Endodermal cell (in vitro differentiated cells): ENCODE data around the gene GPRC6A. TPM values are rescaled to one million over a fixed set of nuclear protein-coding genes. Genes with fewer than 3 reads are reported as not detected.

ENCODE experiments used
- DNase-seq: peaks from one replicate; pipeline ENCODE4 v3.0.0-alpha.2; 2017
- H3K27ac ChIP-seq: 2 replicates; pipeline ENCODE4 v1.5.1; 2013; ENCODE audit warnings: mild to moderate bottlenecking, low read depth, low read length, moderate library complexity
- H3K27me3 ChIP-seq: 2 replicates; pipeline ENCODE4 v1.6.1; 2013; ENCODE audit warnings: mild to moderate bottlenecking, low read length, moderate library complexity; ENCODE audit not compliant: insufficient read depth, control insufficient read depth, poor library complexity, severe bottlenecking
- H3K36me3 ChIP-seq: 2 replicates; pipeline ENCODE4 v1.7.0; 2013; ENCODE audit warnings: mild to moderate bottlenecking, low read length, moderate library complexity; ENCODE audit not compliant: control insufficient read depth, insufficient read depth
- H3K4me1 ChIP-seq: one replicate; pipeline ENCODE4 v1.7.0; 2013; ENCODE audit warnings: low read length; ENCODE audit not compliant: control insufficient read depth, insufficient read depth
- H3K4me3 ChIP-seq: 2 replicates; pipeline ENCODE4 v1.5.1; 2013; ENCODE audit warnings: mild to moderate bottlenecking, low read length, moderate library complexity
- H3K9ac ChIP-seq: 2 replicates; pipeline ENCODE4 v1.6.1; 2013; ENCODE audit warnings: mild to moderate bottlenecking, low read length, moderate library complexity; ENCODE audit not compliant: poor library complexity, severe bottlenecking; ENCODE audit errors: extremely low read depth
- H3K9me3 ChIP-seq: 2 replicates; pipeline ENCODE4 v1.6.1; 2013; ENCODE audit warnings: mild to moderate bottlenecking, low read length, moderate library complexity; ENCODE audit not compliant: control insufficient read depth
- H3K27ac Mint-ChIP-seq: 2 replicates; pipeline ENCODE4 v1.8.0; 2020; ENCODE audit warnings: mixed read lengths
- H3K27me3 Mint-ChIP-seq: 2 replicates; pipeline ENCODE4 v1.8.0; 2021; ENCODE audit warnings: mild to moderate bottlenecking, mixed read lengths; ENCODE audit not compliant: insufficient read depth
- H3K36me3 Mint-ChIP-seq: 2 replicates; pipeline ENCODE4 v1.8.0; 2020; ENCODE audit warnings: low read depth, mixed read lengths
- H3K4me1 Mint-ChIP-seq: 2 replicates; pipeline ENCODE4 v1.8.0; 2020; ENCODE audit warnings: mixed read lengths
- H3K4me3 Mint-ChIP-seq: 2 replicates; pipeline ENCODE4 v1.8.0; 2020; ENCODE audit warnings: mild to moderate bottlenecking, moderate library complexity, mixed read lengths
- H3K9me3 Mint-ChIP-seq: 2 replicates; pipeline ENCODE4 v1.8.0; 2020; ENCODE audit warnings: mild to moderate bottlenecking, mixed read lengths
- WGBS, 2 experiments: methylation state at CpG; one replicate each; pipeline versions ENCODE4 v1.1.5 to v1.1.7; 2013; ENCODE audit warnings: missing lambda C conversion rate in 2 of 2, mixed read lengths in 1 of 2; ENCODE audit not compliant: insufficient coverage in 1 of 2, insufficient read length in 1 of 2; 5-methylcytosine and 5-hydroxymethylcytosine counted together
- total RNA-seq, 2 donors: library from RNA; stranded (reverse); fragmentation: NEBNext Ultra II Directional in 1 of 2; extraction: Animal tissue kit (Norgen Biotek cat#: 25700) in 1 of 2; gene quantifications; 2 replicates in 1 of 2; 3 replicates in 1 of 2; pipeline ENCODE4 v1.2.1, GENCODE V29; 2021
- TF ChIP-seq, protein P1 (sequence below): fragments of 200-600 bp; sonication (generic); conservative IDR thresholded peaks from 2 replicates; pipeline ENCODE4 v1.5.0; 2021; ENCODE audit warnings: antibody characterized with exemption, mild to moderate bottlenecking

GPRC6A gene
- total RNA-seq, 2 donors from 2014 or later, result not detected

DNA sequence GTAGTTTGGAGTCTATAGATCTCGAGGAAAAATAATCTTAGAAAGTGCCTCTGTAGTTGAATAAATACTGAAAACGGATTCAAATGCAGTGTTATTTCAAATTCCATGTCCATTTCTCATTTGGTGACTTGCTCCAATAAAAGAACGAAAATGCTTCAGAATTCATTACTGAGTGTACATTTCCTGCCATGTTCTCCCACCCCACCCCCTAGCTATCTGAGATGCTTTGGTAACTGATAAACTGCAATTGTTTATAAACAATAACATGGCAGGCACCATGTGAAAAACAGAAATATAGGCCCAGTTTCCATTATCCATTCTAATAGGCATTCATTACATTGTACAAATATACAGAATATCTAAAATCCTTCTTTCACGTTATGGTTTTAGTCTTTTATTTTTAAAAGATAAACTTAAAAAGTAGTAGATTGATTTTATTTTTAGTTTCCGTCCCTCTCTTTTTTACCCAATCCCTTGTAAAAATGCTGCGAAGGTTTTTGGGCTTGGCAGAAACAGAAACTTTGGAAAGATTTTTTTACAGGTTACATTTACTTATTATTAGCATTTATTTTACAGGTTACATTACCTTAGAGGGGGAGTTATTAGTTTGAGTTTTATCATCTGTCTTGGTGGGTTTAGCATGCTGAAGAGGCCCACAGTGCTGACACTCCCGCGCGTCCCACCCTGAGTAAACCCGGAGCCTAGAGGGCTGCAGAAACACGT is 64.8 kb downstream of the GPRC6A start:
- peaks cover 8% of the 10 kb centered on the region for H3K4me1 Mint-ChIP-seq
- H3K27me3 Mint-ChIP-seq, result peaks cover 37% of the 10 kb centered on the region
- H3K4me1 ChIP-seq, result no peaks in the 10 kb centered on the region
- no peaks in the 10 kb centered on the region for H3K36me3 Mint-ChIP-seq
- no peaks in the 10 kb centered on the region for H3K9me3 ChIP-seq
- no peak for DNase-seq
- no peaks in the 10 kb centered on the region for H3K9me3 Mint-ChIP-seq
- H3K27ac Mint-ChIP-seq, result no peak overlapping the region
- H3K36me3 ChIP-seq, result no peaks in the 10 kb centered on the region
- peaks cover 44% of the 10 kb centered on the region for H3K27me3 ChIP-seq
- no peak overlapping the region for H3K27ac ChIP-seq
- TF ChIP-seq, protein P1, sequence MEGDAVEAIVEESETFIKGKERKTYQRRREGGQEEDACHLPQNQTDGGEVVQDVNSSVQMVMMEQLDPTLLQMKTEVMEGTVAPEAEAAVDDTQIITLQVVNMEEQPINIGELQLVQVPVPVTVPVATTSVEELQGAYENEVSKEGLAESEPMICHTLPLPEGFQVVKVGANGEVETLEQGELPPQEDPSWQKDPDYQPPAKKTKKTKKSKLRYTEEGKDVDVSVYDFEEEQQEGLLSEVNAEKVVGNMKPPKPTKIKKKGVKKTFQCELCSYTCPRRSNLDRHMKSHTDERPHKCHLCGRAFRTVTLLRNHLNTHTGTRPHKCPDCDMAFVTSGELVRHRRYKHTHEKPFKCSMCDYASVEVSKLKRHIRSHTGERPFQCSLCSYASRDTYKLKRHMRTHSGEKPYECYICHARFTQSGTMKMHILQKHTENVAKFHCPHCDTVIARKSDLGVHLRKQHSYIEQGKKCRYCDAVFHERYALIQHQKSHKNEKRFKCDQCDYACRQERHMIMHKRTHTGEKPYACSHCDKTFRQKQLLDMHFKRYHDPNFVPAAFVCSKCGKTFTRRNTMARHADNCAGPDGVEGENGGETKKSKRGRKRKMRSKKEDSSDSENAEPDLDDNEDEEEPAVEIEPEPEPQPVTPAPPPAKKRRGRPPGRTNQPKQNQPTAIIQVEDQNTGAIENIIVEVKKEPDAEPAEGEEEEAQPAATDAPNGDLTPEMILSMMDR, result no peak
- H3K9ac ChIP-seq, result no peak overlapping the region
- peak overlapping the region; percentile 81 for H3K4me3 ChIP-seq
- peak overlapping the region; percentile 65 for H3K4me3 Mint-ChIP-seq
- 71 to 100% methylated on average over 2 to 9 of the region's 11 CpGs for WGBS, 2 experiments

DNA sequence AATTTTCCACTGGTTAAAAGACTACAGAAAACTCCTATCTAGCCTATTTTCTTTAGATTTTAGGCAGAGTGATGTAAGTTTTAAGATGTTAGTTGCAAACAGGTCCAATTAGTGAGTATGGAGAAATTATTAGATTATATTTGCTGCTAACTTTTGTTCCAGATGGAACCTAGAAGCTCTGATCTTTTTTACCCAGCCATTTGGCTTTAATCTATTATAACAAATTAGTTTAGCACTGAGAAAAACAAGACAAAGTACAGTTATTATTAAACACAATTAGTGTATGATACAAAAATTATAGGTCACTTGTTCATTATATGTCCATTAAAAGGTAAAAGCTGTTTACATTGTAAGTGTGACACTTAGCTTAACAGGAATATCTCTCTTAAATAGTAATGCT is 65.8 kb downstream of the GPRC6A start:
- DNase-seq, result no peak
- Mint-ChIP-seq H3K9me3 (no peaks in the 10 kb centered on the region), H3K4me3 (no peak overlapping the region), H3K27ac (no peak overlapping the region), H3K27me3 (peaks cover 37% of the 10 kb centered on the region), H3K4me1 (peaks cover 8% of the 10 kb centered on the region), H3K36me3 (no peaks in the 10 kb centered on the region)
- Histone ChIP-seq H3K36me3 (no peaks in the 10 kb centered on the region), H3K27ac (no peak overlapping the region), H3K9me3 (no peaks in the 10 kb centered on the region), H3K9ac (no peak overlapping the region), H3K4me1 (no peaks in the 10 kb centered on the region), H3K27me3 (peaks cover 44% of the 10 kb centered on the region), H3K4me3 (no peak overlapping the region)
- TF ChIP-seq, protein P1, result no peak

DNA sequence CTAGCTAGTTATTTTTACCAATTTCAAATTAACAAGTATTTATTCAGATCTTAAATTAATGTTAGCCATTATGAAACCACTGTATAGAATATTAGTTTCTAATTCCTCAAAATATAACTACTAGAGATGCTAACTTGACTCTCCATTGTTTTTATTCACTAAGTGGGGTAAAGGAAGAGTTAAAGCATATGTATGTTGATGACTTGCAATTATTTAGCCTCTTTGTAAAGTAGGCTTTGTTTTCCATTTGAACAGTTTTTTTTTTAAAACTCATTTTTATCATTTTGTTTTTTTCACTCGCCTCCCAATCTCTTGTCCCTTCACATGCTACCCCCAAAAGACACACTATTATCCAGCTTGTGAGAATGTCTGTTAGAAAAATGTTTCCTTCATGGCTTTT is 66.6 kb downstream of the GPRC6A start:
- Histone ChIP-seq H3K36me3 (no peaks in the 10 kb centered on the region), H3K4me3 (no peak overlapping the region), H3K9ac (no peak overlapping the region), H3K4me1 (no peaks in the 10 kb centered on the region), H3K27me3 (peaks cover 44% of the 10 kb centered on the region), H3K9me3 (no peaks in the 10 kb centered on the region), H3K27ac (no peak overlapping the region)
- DNase-seq, result no peak
- 56% methylated on average over 1 of the region's 1 CpG; no CpG with 5 or more reads in 1 of the 2 experiments for WGBS, 2 experiments
- Mint-ChIP-seq H3K27ac (no peak overlapping the region), H3K4me1 (peaks cover 8% of the 10 kb centered on the region), H3K9me3 (no peaks in the 10 kb centered on the region), H3K27me3 (peaks cover 34% of the 10 kb centered on the region), H3K36me3 (no peaks in the 10 kb centered on the region), H3K4me3 (no peak overlapping the region)
- TF ChIP-seq, protein P1, result no peak
